LNCaP clone FGC (cell line): ENCODE results near the gene PON2.
"Not testable (repeated sequence)": the region's sequence is repeated elsewhere in the genome, so short reads cannot be mapped to it uniquely, and the experiment has no call there.

Experiments used
- DNase-seq: peaks from one replicate; pipeline ENCODE4 v3.0.0-alpha.2; 2011; ENCODE audit warnings: low read depth
- H3K4me3 ChIP-seq: 2 replicates; pipeline ENCODE4 v1.5.1; 2011; ENCODE audit warnings: mild to moderate bottlenecking, low read depth, low read length, control low read depth
- TF ChIP-seq, protein P1 (sequence below): IDR thresholded peaks from 2 replicates; pipeline ENCODE4 v1.5.1; 2012; ENCODE audit warnings: mild to moderate bottlenecking; ENCODE audit not compliant: control insufficient read depth, insufficient read depth; ENCODE audit errors: extremely low read depth

The PON2 gene

DNA sequence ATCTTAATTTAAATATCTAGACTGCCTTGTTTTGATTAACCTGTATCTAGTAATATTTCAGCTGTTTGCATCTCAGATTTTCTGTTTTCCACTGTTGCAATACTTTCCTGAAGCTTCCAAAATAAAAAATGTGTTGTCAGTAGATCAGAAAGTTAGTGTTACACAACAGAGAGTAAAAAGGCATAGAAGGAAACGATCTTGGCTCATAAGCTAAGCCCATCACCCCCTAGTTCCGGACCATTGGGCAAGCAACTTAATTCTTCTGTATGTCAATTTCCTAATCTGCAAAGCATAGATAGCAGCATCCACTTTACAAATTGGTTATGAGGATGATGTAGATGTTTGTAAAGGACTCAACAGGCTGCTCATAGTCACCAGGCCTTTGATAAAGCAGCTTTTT is 43.1 kb downstream of the PON2 start:
- no peak overlapping the region for H3K4me3 ChIP-seq
- no peak for DNase-seq
- TF ChIP-seq, protein P1, sequence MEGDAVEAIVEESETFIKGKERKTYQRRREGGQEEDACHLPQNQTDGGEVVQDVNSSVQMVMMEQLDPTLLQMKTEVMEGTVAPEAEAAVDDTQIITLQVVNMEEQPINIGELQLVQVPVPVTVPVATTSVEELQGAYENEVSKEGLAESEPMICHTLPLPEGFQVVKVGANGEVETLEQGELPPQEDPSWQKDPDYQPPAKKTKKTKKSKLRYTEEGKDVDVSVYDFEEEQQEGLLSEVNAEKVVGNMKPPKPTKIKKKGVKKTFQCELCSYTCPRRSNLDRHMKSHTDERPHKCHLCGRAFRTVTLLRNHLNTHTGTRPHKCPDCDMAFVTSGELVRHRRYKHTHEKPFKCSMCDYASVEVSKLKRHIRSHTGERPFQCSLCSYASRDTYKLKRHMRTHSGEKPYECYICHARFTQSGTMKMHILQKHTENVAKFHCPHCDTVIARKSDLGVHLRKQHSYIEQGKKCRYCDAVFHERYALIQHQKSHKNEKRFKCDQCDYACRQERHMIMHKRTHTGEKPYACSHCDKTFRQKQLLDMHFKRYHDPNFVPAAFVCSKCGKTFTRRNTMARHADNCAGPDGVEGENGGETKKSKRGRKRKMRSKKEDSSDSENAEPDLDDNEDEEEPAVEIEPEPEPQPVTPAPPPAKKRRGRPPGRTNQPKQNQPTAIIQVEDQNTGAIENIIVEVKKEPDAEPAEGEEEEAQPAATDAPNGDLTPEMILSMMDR = no peak

DNA sequence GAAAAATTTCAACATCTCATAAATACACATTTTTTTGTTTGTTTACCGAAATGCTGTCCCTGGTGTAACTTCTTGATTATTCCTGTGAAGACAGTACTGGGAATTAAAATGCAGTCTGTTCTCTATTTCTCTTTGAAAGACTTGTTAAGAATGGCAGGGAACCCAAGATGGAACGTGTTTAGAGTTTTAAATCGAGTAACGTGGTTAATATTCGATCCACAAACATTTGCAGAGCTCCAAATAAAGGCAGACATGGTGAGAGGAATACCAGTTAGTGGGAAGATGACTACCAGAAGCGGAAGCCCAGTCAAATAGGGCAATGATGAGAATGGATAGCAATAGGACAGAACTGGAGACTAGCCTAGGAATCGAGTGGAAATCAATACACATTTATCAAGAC is 45.3 kb downstream of the PON2 start:
- no peak overlapping the region for H3K4me3 ChIP-seq
- TF ChIP-seq, protein P1 = no peak
- no peak for DNase-seq

DNA sequence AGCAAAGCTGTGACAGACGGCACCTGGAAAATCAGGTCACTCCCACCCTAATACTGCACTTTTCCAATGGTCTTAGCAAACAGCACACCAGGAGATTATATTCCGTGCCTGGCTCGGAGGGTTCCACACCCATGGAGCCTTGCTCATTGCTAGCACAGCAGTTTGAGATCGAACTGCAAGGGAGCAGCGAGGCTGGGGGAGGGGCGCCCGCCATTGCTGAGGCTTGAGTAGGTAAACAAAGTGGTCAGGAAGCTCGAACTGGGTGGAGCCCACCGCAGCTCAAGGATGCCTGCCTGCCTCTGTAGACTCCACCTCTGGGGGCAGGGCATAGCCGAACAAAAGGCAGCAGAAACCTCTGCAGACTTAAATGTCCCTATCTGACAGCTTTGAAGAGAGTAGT is 55.4 kb downstream of the PON2 start:
- not testable (repeated sequence) for DNase-seq, H3K4me3 ChIP-seq

DNA sequence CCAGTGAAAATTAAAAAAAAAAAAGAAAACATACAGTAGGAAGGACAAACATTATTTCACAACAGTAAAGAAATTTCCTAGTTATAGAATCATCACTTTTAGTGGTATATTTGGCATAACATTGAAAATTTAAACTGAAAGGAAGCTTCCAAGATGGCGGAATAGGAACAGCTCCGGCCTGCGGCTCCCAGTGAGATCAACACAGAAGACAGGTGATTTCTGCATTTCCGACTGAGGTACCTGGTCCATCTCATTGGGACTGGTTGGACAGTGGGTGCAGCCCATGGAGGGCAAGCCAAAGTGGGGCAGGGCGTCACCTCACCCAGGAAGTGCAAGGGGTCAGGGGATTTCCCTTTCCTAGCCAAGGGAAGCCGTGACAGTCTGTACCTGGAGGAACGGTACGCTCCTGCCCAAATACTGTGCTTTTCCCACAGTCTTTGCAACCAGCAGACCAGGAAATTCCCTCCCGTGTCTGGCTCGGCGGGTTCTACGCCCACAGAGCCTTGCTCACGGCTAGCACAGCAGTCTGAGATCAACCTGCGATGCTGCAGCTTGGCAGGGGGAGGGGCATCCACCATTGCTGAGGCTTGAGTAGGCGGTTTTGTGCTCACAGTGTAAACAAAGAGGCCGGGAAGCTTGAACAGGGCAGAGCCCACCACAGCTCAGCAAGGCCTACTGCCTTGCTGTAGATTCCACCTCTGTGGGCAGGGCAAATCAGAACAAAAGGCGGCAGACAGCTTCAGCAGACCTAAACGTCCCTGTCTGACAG is 58.0 kb downstream of the PON2 start:
- no peak for DNase-seq
- no peak overlapping the region for H3K4me3 ChIP-seq
- TF ChIP-seq, protein P1 = no peak

DNA sequence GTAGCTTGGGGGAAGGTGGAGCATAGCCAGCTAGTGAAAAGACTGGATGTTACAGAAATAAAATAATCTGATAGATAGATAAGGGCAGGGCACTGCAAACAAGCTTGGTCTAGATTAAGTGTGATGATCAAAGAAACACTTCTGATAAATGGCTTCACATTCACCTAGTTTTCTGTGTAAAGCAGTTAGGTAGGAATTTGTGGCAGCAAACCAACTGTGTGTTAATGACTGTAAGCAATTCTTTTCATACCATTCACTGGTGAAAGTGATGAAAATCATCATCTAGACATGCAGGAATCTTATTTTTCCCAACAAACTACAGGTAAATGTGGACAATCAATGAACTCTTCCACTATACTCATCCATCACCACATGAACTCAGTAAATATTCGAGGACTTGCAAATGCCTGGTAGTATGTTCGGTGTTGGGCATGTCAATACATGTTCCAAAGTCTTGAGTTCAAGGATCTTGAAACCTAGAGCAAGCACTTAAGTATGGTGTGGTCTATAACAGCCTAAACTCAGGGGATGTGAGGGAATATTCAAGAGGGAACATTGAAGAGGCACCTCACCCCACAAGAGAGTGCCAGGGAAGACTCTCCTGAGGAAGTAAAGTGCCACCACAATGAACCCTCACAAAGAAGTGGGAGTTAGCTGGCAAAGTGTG is 59.1 kb downstream of the PON2 start:
- TF ChIP-seq, protein P1 = no peak
- no peak overlapping the region for H3K4me3 ChIP-seq
- no peak for DNase-seq

DNA sequence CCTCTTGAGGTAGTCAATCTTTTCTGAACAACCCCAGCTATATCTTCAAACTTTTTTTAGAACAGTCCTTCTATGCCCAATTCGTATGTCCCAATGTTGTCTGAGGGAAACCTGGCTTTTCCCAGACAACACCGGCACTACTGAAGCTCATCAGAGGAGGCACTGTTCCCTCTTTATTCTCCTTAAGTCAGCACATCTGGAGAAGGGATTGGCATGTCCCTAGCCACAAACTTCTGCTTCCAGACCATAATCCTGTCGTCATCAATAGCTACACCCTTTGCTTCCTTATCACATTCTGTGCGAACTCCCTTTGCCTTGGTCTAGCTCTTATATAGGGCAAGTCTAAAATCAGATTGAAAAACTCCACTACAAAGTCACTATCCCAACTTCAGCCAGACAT is 61.5 kb downstream of the PON2 start:
- no peak overlapping the region for H3K4me3 ChIP-seq
- DNase-seq = no peak
- TF ChIP-seq, protein P1 = no peak

DNA sequence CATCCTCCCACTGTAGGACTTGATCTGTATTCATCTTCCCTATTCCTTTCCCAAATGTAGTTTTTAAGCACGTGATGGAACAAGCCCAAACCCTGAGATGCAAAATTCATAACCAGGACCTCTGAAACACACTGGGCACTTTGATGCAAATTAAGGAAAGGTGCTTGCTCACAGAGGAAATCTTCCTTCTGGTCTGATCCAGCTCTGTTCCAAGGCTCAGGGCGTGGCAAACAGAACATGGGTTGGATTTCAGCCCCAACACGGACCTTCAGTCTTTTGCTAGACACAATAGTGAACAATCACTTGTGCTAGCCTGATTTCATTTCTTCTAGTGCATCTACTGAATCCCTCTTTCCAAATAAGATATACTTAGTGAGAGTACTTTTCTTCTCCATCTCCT is 66.6 kb downstream of the PON2 start:
- TF ChIP-seq, protein P1 = no peak
- H3K4me3 ChIP-seq = no peak overlapping the region
- no peak for DNase-seq
